Measurements from ENCODE around the gene ADGRF3. TPM values are rescaled to one million over a fixed set of nuclear protein-coding genes. Genes with fewer than 3 reads are reported as not detected.

ADGRF3 gene
- total RNA-seq, 1 donor from 2014 or later = 0.49 TPM

- Histone ChIP-seq H3K4me3 (no peak overlapping the region), H3K4me1 (peaks cover 23% of the 10 kb centered on the region), H3K9me3 (no peaks in the 10 kb centered on the region), H3K27ac (no peak overlapping the region), H3K27me3 (no peaks in the 10 kb centered on the region), H3K36me3 (no peaks in the 10 kb centered on the region)
- intact Hi-C loops (cut with DNase I) = no loop called here
- DNase-seq (ENCODE audit: extremely low spot score in 2 of 2) = no peak
- TF ChIP-seq POLR2A (IDR thresholded peaks at IDR 0.05) (no peak), POLR2AphosphoS5 (IDR thresholded peaks at IDR 0.05; ENCODE audit: insufficient read depth in 1 of 2, low read depth in 1 of 2) (no peak), CTCF (IDR thresholded peaks at IDR 0.05) (no peak)
Observed at GRCh38 chr2:26351375-26352090, 4.9 kb upstream of the ADGRF3 start.

- peaks cover 14% of the 10 kb centered on the region for H3K4me1 ChIP-seq
- no peaks in the 10 kb centered on the region for H3K9me3 ChIP-seq
- intact Hi-C loops (cut with DNase I) = loop anchor here (10.0 kb wide), 1 partner anchor 1995 kb away; no protein-coding TSS in a partner anchor
- no peak for DNase-seq (ENCODE audit: extremely low spot score in 2 of 2)
- H3K27ac ChIP-seq = no peak overlapping the region
- TF ChIP-seq POLR2A (IDR thresholded peaks at IDR 0.05) (no peak), POLR2AphosphoS5 (IDR thresholded peaks at IDR 0.05; ENCODE audit: insufficient read depth in 1 of 2, low read depth in 1 of 2) (no peak), CTCF (IDR thresholded peaks at IDR 0.05) (no peak)
- no peak overlapping the region for H3K4me3 ChIP-seq
- no peaks in the 10 kb centered on the region for H3K27me3 ChIP-seq
- H3K36me3 ChIP-seq = no peaks in the 10 kb centered on the region
Observed at GRCh38 chr2:26349690-26350089, 3.1 kb upstream of the ADGRF3 start.

GRCh38 chr2:26347286-26347865 lies 787 bp upstream of the ADGRF3 start:
- no peaks in the 10 kb centered on the region for H3K27me3 ChIP-seq
- H3K36me3 ChIP-seq = no peaks in the 10 kb centered on the region
- H3K4me3 ChIP-seq = peak overlapping the region; percentile 63 to 87
- no peak for DNase-seq (ENCODE audit: extremely low spot score in 2 of 2)
- intact Hi-C loops (cut with DNase I) = loop anchor here (10.0 kb wide), 1 partner anchor 1997 kb away; no protein-coding TSS in a partner anchor
- H3K9me3 ChIP-seq = no peaks in the 10 kb centered on the region
- H3K4me1 ChIP-seq = peaks cover 21% of the 10 kb centered on the region
- H3K27ac ChIP-seq = peak overlapping the region; percentile 90
- TF ChIP-seq POLR2AphosphoS5 (IDR thresholded peaks at IDR 0.05; ENCODE audit: insufficient read depth in 1 of 2, low read depth in 1 of 2) (no peak), POLR2A (IDR thresholded peaks at IDR 0.05) (no peak), CTCF (IDR thresholded peaks at IDR 0.05) (no peak)

- H3K27ac ChIP-seq = peak within 1 kb of the TSS; percentile 90
- H3K27me3 ChIP-seq = no peaks in the 10 kb centered on the region
- peaks cover 21% of the 10 kb centered on the region for H3K4me1 ChIP-seq
- H3K4me3 ChIP-seq = peak within 1 kb of the TSS; percentile 63 to 87
- intact Hi-C loops (cut with DNase I) = loop anchor here (10.0 kb wide), 1 partner anchor 1999 kb away; no protein-coding TSS in a partner anchor
- no peaks in the 10 kb centered on the region for H3K36me3 ChIP-seq
- no peak for TF ChIP-seq CTCF (IDR thresholded peaks at IDR 0.05)
- TF ChIP-seq POLR2A (IDR thresholded peaks at IDR 0.05) = peak in 1 of 2 donors; percentile 92
- peak; percentile 99 for TF ChIP-seq POLR2AphosphoS5 (IDR thresholded peaks at IDR 0.05; ENCODE audit: insufficient read depth in 1 of 2, low read depth in 1 of 2)
- DNase-seq (ENCODE audit: extremely low spot score in 2 of 2) = peak; percentile 100
- no peaks in the 10 kb centered on the region for H3K9me3 ChIP-seq
Observed at GRCh38 chr2:26345545-26346453, 790 bp downstream of the ADGRF3 start, which contains the start of gene SELENOI. Gene SELENOI, plus strand, starts transcription at chr2:26346143. Its CDS starts 90 bp downstream, at chr2:26346233.
